ENCODE results near the gene GP5.

The GP5 gene

GRCh38 chr3:194396859-194397756, 2.0 kb downstream of the GP5 start:
- DNase-seq: no peak

GRCh38 chr3:194396539-194396858, 2.6 kb downstream of the GP5 start:
- no peak for DNase-seq

GRCh38 chr3:194395778-194396538, 3.1 kb downstream of the GP5 start:
- no peak for DNase-seq

- no peak for DNase-seq
Measured at GRCh38 chr3:194395212-194395611, 3.9 kb downstream of the GP5 start.

GRCh38 chr3:194392576-194392975, 6.5 kb downstream of the GP5 start:
- DNase-seq: no peak

- no peak for DNase-seq
Measured at GRCh38 chr3:194390835-194391234, 8.2 kb downstream of the GP5 start.

GRCh38 chr3:194389269-194389668, 9.8 kb downstream of the GP5 start:
- DNase-seq: no peak

- DNase-seq: no peak
Measured at GRCh38 chr3:194387926-194388418, 11.1 kb downstream of the GP5 start.

GRCh38 chr3:194387276-194387675, 11.8 kb downstream of the GP5 start:
- DNase-seq: no peak

GRCh38 chr3:194386648-194387047, 12.4 kb downstream of the GP5 start:
- DNase-seq: no peak

- DNase-seq: no peak
Measured at GRCh38 chr3:194386066-194386465, 13.0 kb downstream of the GP5 start.

- no peak for DNase-seq
Measured at GRCh38 chr3:194384569-194385001, 14.5 kb downstream of the GP5 start.

- no peak for DNase-seq
Measured at GRCh38 chr3:194384156-194384555, 14.9 kb downstream of the GP5 start.

- no peak for DNase-seq
Measured at GRCh38 chr3:194383276-194383940, 15.7 kb downstream of the GP5 start.

GRCh38 chr3:194382892-194383223, 16.2 kb downstream of the GP5 start:
- DNase-seq: no peak

- DNase-seq: no peak
Measured at GRCh38 chr3:194382196-194382891, 16.7 kb downstream of the GP5 start.

GRCh38 chr3:194381460-194381875, 17.6 kb downstream of the GP5 start:
- no peak for DNase-seq

GRCh38 chr3:194380326-194380725, 18.7 kb downstream of the GP5 start:
- DNase-seq: no peak

- no peak for DNase-seq
Measured at GRCh38 chr3:194379651-194380050, 19.4 kb downstream of the GP5 start.

- no peak for DNase-seq
Measured at GRCh38 chr3:194379231-194379630, 19.8 kb downstream of the GP5 start.

- DNase-seq: no peak
Measured at GRCh38 chr3:194377708-194378107, 21.4 kb downstream of the GP5 start.

GRCh38 chr3:194376241-194376560, 22.9 kb downstream of the GP5 start:
- DNase-seq: no peak

All from NCI-H187 (cell line).